GM23248 (cell line): ENCODE measurements around the gene ATP6V0D1. TPM values are rescaled to one million over a fixed set of nuclear protein-coding genes. Genes with fewer than 3 reads are reported as not detected.

Experiments used
- DNase-seq: peaks from one replicate; pipeline ENCODE4 v3.0.0-alpha.2; 2015
- H2AFZ ChIP-seq: fragments of 200-600 bp; sonication (generic); 2 replicates; pipeline ENCODE4 v1.6.1; 2016; ENCODE audit warnings: antibody characterized with exemption
- H3F3A ChIP-seq: fragments of 200-600 bp; sonication (generic); 2 replicates; pipeline ENCODE4 v1.6.1; 2016; ENCODE audit warnings: mild to moderate bottlenecking, antibody characterized with exemption, mixed run types; ENCODE audit not compliant: insufficient read depth
- H3K27ac ChIP-seq: fragments of 200-600 bp; sonication (generic); 2 replicates; pipeline ENCODE4 v1.5.1; 2016; ENCODE audit warnings: mild to moderate bottlenecking
- H3K27me3 ChIP-seq: fragments of 200-600 bp; sonication (generic); replicated peaks from 2 replicates; pipeline ENCODE4 v1.6.1; 2016; ENCODE audit warnings: mild to moderate bottlenecking; ENCODE audit not compliant: insufficient read depth
- H3K36me3 ChIP-seq: fragments of 200-600 bp; sonication (generic); 2 replicates; pipeline ENCODE4 v1.6.1; 2016; ENCODE audit warnings: low read depth, mild to moderate bottlenecking
- H3K4me1 ChIP-seq: fragments of 200-600 bp; sonication (generic); 2 replicates; pipeline ENCODE4 v1.6.1; 2016; ENCODE audit warnings: mild to moderate bottlenecking; ENCODE audit not compliant: insufficient read depth
- H3K4me2 ChIP-seq: fragments of 200-600 bp; sonication (generic); one replicate; pipeline ENCODE4 v1.6.1; 2016; ENCODE audit warnings: mild to moderate bottlenecking; ENCODE audit not compliant: unreplicated experiment
- H3K4me3 ChIP-seq: fragments of 200-600 bp; sonication (generic); 2 replicates; pipeline ENCODE4 v1.5.1; 2016; ENCODE audit warnings: mild to moderate bottlenecking
- H3K79me2 ChIP-seq: fragments of 200-600 bp; sonication (generic); 2 replicates; pipeline ENCODE4 v1.6.1; 2016; ENCODE audit warnings: mild to moderate bottlenecking; ENCODE audit not compliant: insufficient read depth
- H3K9ac ChIP-seq: fragments of 200-600 bp; sonication (generic); 2 replicates; pipeline ENCODE4 v1.6.1; 2016; ENCODE audit warnings: mild to moderate bottlenecking
- H3K9me2 ChIP-seq: fragments of 200-600 bp; sonication (generic); 2 replicates; pipeline ENCODE4 v1.6.1; 2016; ENCODE audit warnings: mixed run types, mild to moderate bottlenecking, moderate library complexity; ENCODE audit not compliant: insufficient read depth
- H3K9me3 ChIP-seq: fragments of 200-600 bp; sonication (generic); one replicate; pipeline ENCODE4 v1.6.1; 2017; ENCODE audit warnings: low read depth
- H4K20me1 ChIP-seq: fragments of 200-600 bp; sonication (generic); 2 replicates; pipeline ENCODE4 v1.6.0; 2016; ENCODE audit not compliant: insufficient read depth
- EZH2 ChIP-seq: fragments of 200-600 bp; sonication (generic); IDR thresholded peaks from 2 replicates; pipeline ENCODE4 v1.6.1; 2018; ENCODE audit warnings: antibody characterized with exemption, mild to moderate bottlenecking; ENCODE audit not compliant: insufficient read depth, poor library complexity, severe bottlenecking
- EZH2phosphoT487 ChIP-seq: fragments of 200-600 bp; sonication (generic); IDR thresholded peaks from 2 replicates; pipeline ENCODE4 v1.6.1; 2018; ENCODE audit warnings: antibody characterized with exemption, moderate library complexity, mild to moderate bottlenecking, low read depth; ENCODE audit not compliant: insufficient read depth
- WGBS, 2 experiments: methylation state at CpG; one replicate each; pipeline ENCODE4 v1.1.6; 2015 to 2017; ENCODE audit warnings: low lambda C conversion rate in 2 of 2, low coverage in 1 of 2; ENCODE audit errors: missing lambda C conversion rate in 2 of 2; 5-methylcytosine and 5-hydroxymethylcytosine counted together
- in situ Hi-C: fragments of 300-500 bp; cut with MboI; formaldehyde crosslinking; loops from 2 replicates; pipeline ENCODE4 v1.15.0; 2020
- polyA plus RNA-seq: library from polyadenylated mRNA; unstranded; fragments of >200 nt; fragmentation: Nextera tagmentation; extraction: Ambion mirVana; gene quantifications from 2 replicates; pipeline ENCODE4 v1.2.1, GENCODE V29; 2016
- total RNA-seq: library from RNA; depleted of rRNA; stranded (reverse); fragments of >200 nt; shearing (Covaris generic); gene quantifications from 2 replicates; pipeline ENCODE4 v1.2.3, GENCODE V29; 2014

Gene ATP6V0D1
- total and polyA plus RNA-seq, 2 experiments from 2014 or later, result 135 to 166 TPM

DNA sequence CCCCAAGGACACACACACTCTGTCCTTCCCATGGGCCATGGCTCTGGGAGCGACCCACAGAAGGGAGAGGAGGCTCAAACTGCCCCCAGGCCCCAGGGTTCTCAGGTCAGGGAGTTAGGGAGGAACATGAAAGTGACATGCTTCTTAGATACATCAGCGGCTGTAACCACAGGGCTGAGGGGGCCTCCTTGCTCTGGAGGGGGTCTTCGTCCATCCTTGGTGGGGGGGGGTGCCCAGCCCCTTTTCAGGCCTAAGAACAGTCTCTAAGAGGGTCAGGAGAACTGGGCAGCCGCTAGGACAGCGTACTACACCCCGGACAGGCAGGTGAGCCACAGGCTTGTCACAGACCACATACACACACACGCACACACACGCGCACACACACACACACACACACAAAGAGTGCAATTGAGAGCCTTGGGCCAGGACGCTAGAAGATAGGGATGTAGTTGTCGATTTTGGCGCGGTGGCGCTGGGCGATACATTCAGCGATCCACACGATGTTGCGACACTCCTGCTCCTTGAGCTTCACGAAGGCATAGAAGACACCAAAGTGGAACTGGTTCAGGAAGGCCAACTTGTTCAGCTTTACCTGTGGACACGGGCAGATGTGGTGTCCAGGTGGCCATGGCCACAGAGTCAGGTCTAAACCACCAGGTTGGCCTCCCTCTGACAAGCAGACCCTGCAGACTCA, 42.7 kb downstream of the ATP6V0D1 start:
- no peak for DNase-seq
- H3F3A ChIP-seq, result no peaks in the 10 kb centered on the region
- no peak overlapping the region for H3K4me2 ChIP-seq
- H3K27ac ChIP-seq, result no peak overlapping the region
- no peak overlapping the region for H3K4me3 ChIP-seq
- TF ChIP-seq EZH2 (no peak), EZH2phosphoT487 (no peak)
- in situ Hi-C loops, result no loop called here
- H2AFZ ChIP-seq, result no peak overlapping the region
- WGBS, 2 experiments, result 95% methylated on average over 20 of the region's 20 CpGs
- H3K36me3 ChIP-seq, result peaks cover 7% of the 10 kb centered on the region; the same call in 1 of the 2 replicates
- no peaks in the 10 kb centered on the region for H3K9me3 ChIP-seq
- no peak overlapping the region for H3K9ac ChIP-seq
- H3K4me1 ChIP-seq, result no peaks in the 10 kb centered on the region
- H3K9me2 ChIP-seq, result no peaks in the 10 kb centered on the region
- H3K79me2 ChIP-seq, result no peaks in the 10 kb centered on the region
- no peaks in the 10 kb centered on the region for H4K20me1 ChIP-seq
- H3K27me3 ChIP-seq, result no peaks in the 10 kb centered on the region

DNA sequence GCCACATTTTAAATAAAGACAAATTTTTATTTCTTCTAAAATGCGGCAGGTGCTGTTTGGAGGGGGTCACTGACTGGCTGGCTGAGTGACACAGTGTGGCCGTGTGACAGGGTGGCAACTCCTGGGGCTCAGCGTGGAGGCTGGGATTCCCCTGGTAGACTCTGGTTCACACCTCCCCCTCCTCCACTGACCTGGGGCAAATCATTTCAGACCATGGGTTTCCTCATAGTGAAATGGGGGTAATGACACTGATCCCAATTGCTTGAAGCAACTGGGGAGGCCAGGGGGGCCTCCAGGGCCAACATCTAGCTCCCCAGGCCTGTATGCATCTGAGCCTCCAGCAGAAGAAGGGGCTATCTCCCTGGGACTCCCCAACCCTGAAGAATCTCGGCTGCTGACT, 43.4 kb downstream of the ATP6V0D1 start:
- TF ChIP-seq EZH2, result no peak
- TF ChIP-seq EZH2phosphoT487, result no peak
- no peak overlapping the region for H3K9ac ChIP-seq
- H2AFZ ChIP-seq, result no peak overlapping the region
- no peak for DNase-seq
- H3K4me2 ChIP-seq, result no peak overlapping the region
- H3K9me2 ChIP-seq, result no peaks in the 10 kb centered on the region
- in situ Hi-C loops, result no loop called here
- H3K27me3 ChIP-seq, result no peaks in the 10 kb centered on the region
- no peaks in the 10 kb centered on the region for H3K9me3 ChIP-seq
- 80 to 83% methylated on average over 4 of the region's 4 CpGs for WGBS, 2 experiments
- no peaks in the 10 kb centered on the region for H4K20me1 ChIP-seq
- peaks cover 7% of the 10 kb centered on the region; the same call in 1 of the 2 replicates for H3K36me3 ChIP-seq
- H3K27ac ChIP-seq, result no peak overlapping the region
- no peaks in the 10 kb centered on the region for H3K79me2 ChIP-seq
- no peaks in the 10 kb centered on the region for H3F3A ChIP-seq
- H3K4me1 ChIP-seq, result no peaks in the 10 kb centered on the region
- H3K4me3 ChIP-seq, result no peak overlapping the region

DNA sequence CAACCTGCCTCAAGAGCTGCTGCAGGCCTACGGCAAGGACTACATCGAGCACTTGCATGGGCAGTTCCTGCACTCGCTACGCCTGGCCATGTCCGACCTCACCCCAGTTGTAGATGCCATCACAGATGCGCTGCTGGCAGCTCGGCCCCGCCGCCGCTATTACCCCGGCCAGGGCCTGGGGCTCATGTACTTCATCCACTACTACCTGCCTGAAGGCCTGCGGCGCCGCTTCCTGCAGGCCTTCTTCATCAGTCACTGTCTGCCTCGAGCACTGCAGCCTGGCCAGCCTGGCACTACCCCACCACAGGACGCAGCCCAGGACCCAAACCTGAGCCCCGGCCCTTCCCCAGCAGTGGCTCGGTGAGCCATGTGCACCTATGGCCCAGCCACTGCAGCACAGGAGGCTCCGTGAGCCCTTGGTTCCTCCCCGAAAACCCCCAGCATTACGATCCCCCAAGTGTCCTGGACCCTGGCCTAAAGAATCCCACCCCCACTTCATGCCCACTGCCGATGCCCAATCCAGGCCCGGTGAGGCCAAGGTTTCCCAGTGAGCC, 44.2 kb downstream of the ATP6V0D1 start:
- peaks cover 7% of the 10 kb centered on the region; the same call in 1 of the 2 replicates for H3K36me3 ChIP-seq

DNA sequence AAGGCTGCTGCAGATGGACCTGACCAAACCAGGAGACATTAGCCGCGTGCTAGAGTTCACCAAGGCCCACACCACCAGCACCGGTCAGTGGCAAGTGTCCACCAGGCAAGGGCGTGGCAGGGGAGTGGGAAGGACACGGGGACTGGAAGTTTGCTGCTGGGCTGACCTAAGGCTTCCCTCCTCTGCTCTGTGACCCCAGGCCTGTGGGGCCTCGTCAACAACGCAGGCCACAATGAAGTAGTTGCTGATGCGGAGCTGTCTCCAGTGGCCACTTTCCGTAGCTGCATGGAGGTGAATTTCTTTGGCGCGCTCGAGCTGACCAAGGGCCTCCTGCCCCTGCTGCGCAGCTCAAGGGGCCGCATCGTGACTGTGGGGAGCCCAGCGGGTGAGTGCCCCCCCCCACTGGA, 45.2 kb downstream of the ATP6V0D1 start:
- no peak overlapping the region for H3K27ac ChIP-seq
- no peaks in the 10 kb centered on the region for H4K20me1 ChIP-seq
- H3K4me3 ChIP-seq, result no peak overlapping the region
- TF ChIP-seq EZH2, result no peak
- no peak overlapping the region for H3K4me2 ChIP-seq
- no peaks in the 10 kb centered on the region for H3K9me3 ChIP-seq
- no peaks in the 10 kb centered on the region for H3F3A ChIP-seq
- no peaks in the 10 kb centered on the region for H3K79me2 ChIP-seq
- in situ Hi-C loops, result no loop called here
- DNase-seq, result no peak
- no peak overlapping the region for H3K9ac ChIP-seq
- no peaks in the 10 kb centered on the region for H3K9me2 ChIP-seq
- 96 to 99% methylated on average over 16 of the region's 16 CpGs for WGBS, 2 experiments
- no peaks in the 10 kb centered on the region for H3K4me1 ChIP-seq
- H3K27me3 ChIP-seq, result no peaks in the 10 kb centered on the region
- peaks cover 7% of the 10 kb centered on the region; the same call in 1 of the 2 replicates for H3K36me3 ChIP-seq
- H2AFZ ChIP-seq, result no peak overlapping the region

More for the DNA sequence above, 44.2 kb downstream of the ATP6V0D1 start:
- TF ChIP-seq EZH2, result no peak
- no peak for TF ChIP-seq EZH2phosphoT487
- Histone ChIP-seq H3K9ac (no peak overlapping the region), H3K4me2 (no peak overlapping the region), H3K79me2 (no peaks in the 10 kb centered on the region), H3K9me2 (no peaks in the 10 kb centered on the region), H3F3A (no peaks in the 10 kb centered on the region), H3K4me3 (no peak overlapping the region), H3K27ac (no peak overlapping the region), H2AFZ (no peak overlapping the region), H3K9me3 (no peaks in the 10 kb centered on the region), H4K20me1 (no peaks in the 10 kb centered on the region), H3K4me1 (no peaks in the 10 kb centered on the region), H3K27me3 (no peaks in the 10 kb centered on the region)
- DNase-seq, result no peak
- WGBS, 2 experiments, result 93 to 95% methylated on average over 23 of the region's 23 CpGs
- in situ Hi-C loops, result no loop called here
